Measurements from ENCODE around the gene VPS33A.

DNA sequence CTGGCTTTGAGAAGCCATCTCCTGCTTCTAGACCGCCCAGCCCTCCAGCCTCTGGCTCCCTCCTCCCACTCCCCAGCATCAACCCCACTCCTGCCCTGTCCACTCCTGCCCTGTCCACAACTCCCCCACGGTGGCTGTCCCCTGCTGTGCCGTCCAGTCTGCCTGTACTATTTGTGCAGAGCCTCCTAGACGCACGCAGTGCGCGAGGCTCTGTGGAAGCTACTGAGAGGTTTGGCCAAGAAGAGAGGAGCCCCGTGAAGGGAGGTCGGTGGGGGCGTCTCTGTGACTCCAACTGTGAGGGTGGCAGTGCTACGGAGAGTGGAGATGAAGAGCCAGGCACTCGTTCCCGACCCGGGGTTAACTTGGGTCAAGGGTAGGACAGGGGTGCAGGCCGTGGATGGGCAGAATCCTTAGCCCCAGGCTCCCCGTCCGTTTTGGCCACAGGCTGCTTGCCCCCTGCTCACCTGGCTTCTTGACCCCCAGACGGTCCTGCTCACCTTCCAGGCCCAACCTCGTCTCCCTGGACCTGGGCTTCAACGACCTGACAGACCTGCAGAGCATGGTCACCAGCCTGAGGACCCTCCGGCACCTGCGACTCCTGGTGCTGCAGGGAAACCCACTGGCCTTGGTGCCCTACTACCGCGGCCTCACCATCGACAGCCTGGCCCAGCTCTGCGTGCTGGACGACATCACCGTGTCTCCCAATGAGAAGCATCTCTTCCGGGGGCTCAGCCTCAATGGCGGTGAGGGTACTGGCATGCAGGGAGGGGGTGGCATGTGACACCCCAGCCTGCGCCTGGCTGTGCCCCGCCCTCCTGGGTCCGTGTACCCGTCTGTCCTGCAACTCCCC, 76.4 kb downstream of the VPS33A start:
- TF ChIP-seq, protein P1, sequence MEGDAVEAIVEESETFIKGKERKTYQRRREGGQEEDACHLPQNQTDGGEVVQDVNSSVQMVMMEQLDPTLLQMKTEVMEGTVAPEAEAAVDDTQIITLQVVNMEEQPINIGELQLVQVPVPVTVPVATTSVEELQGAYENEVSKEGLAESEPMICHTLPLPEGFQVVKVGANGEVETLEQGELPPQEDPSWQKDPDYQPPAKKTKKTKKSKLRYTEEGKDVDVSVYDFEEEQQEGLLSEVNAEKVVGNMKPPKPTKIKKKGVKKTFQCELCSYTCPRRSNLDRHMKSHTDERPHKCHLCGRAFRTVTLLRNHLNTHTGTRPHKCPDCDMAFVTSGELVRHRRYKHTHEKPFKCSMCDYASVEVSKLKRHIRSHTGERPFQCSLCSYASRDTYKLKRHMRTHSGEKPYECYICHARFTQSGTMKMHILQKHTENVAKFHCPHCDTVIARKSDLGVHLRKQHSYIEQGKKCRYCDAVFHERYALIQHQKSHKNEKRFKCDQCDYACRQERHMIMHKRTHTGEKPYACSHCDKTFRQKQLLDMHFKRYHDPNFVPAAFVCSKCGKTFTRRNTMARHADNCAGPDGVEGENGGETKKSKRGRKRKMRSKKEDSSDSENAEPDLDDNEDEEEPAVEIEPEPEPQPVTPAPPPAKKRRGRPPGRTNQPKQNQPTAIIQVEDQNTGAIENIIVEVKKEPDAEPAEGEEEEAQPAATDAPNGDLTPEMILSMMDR (conservative IDR thresholded peaks at IDR 0.05; ENCODE audit: low read length) = no peak
- no peak for TF ChIP-seq EZH2phosphoT487 (IDR thresholded peaks at IDR 0.05; ENCODE audit: borderline replicate concordance)

All from Loucy (cell line).